GM21825 (cell line): ENCODE data around the gene NSRP1.
"Not testable (repeated sequence)": the region's sequence is repeated elsewhere in the genome, so short reads cannot be mapped to it uniquely, and the experiment has no call there.

Experiments
- ATAC-seq: cut with Tn5 transposase; IDR thresholded peaks from one replicate; pipeline ENCODE4 v1.9.1; 2021; ENCODE audit warnings: mild to moderate bottlenecking, moderate library complexity; ENCODE audit not compliant: unreplicated experiment

Gene NSRP1

GRCh38 chr17:30117675-30118081, 1.1 kb downstream of the NSRP1 start:
- ATAC-seq, result no peak

GRCh38 chr17:30118635-30119034, 2.0 kb downstream of the NSRP1 start:
- ATAC-seq, result not testable (repeated sequence)

- ATAC-seq, result no peak
These were observed 7.7 kb downstream of the NSRP1 start for GRCh38 chr17:30124273-30124796.

- no peak for ATAC-seq
These were observed 13.5 kb downstream of the NSRP1 start for GRCh38 chr17:30130121-30130520.

GRCh38 chr17:30132615-30133014, 16.0 kb downstream of the NSRP1 start:
- no peak for ATAC-seq

- no peak for ATAC-seq
These were observed 16.6 kb downstream of the NSRP1 start for GRCh38 chr17:30133197-30133596.

- ATAC-seq, result no peak
These were observed 17.9 kb downstream of the NSRP1 start for GRCh38 chr17:30134551-30134950.

- no peak for ATAC-seq
These were observed 20.5 kb downstream of the NSRP1 start for GRCh38 chr17:30137158-30137557.

GRCh38 chr17:30147860-30148259, 31.2 kb downstream of the NSRP1 start:
- ATAC-seq, result not testable (repeated sequence)

GRCh38 chr17:30148376-30148775, 31.8 kb downstream of the NSRP1 start:
- ATAC-seq, result no peak

- ATAC-seq, result no peak
These were observed 34.9 kb downstream of the NSRP1 start for GRCh38 chr17:30151471-30151870.

GRCh38 chr17:30153463-30153862, 36.8 kb downstream of the NSRP1 start:
- ATAC-seq, result no peak

GRCh38 chr17:30155389-30155788, 38.8 kb downstream of the NSRP1 start:
- no peak for ATAC-seq

- no peak for ATAC-seq
These were observed 42.4 kb downstream of the NSRP1 start for GRCh38 chr17:30158896-30159625.

- no peak for ATAC-seq
These were observed 44.0 kb downstream of the NSRP1 start for GRCh38 chr17:30160419-30161172.

- no peak for ATAC-seq
These were observed 45.0 kb downstream of the NSRP1 start for GRCh38 chr17:30161601-30162000.

GRCh38 chr17:30164531-30164930, 47.9 kb downstream of the NSRP1 start:
- no peak for ATAC-seq

- no peak for ATAC-seq
These were observed 48.5 kb downstream of the NSRP1 start for GRCh38 chr17:30165147-30165546.

GRCh38 chr17:30165960-30166359, 49.3 kb downstream of the NSRP1 start:
- no peak for ATAC-seq

- no peak for ATAC-seq
These were observed 53.9 kb downstream of the NSRP1 start for GRCh38 chr17:30170415-30170987.

GRCh38 chr17:30172560-30172959, 55.9 kb downstream of the NSRP1 start:
- ATAC-seq, result no peak

- peak; percentile 64 for ATAC-seq
These were observed 57.0 kb downstream of the NSRP1 start for GRCh38 chr17:30173649-30174048.
